HepG2 (cell line): Measurements from ENCODE around the gene INTS4. TPM values are rescaled to one million over a fixed set of nuclear protein-coding genes. Genes with fewer than 3 reads are reported as not detected.
"Not testable (repeated sequence)": the region's sequence is repeated elsewhere in the genome, so short reads cannot be mapped to it uniquely, and the experiment has no call there.

Experiments
- ATAC-seq: fragments of 200-7000 bp; cut with Tn5 transposase; 3 replicates; pipeline ENCODE4 v1.9.1; 2020; ENCODE audit warnings: mild to moderate bottlenecking, moderate library complexity
- BruUV-seq: library from RNA; stranded (reverse); fragments of 400-500 nt; replicated peaks from 2 replicates; lab custom pipeline; 2021; lab: Mats Ljungman, UMichigan
- CTCF ChIA-PET: fragments of 300-600 bp; formaldehyde crosslinking; extraction: SDS; loops from one replicate; lab custom pipeline; 2021; ENCODE audit warnings: low total read pairs, inconsistent platforms, low intra/inter-chr PET ratio; lab: Yijun Ruan, JAX
- POLR2A ChIA-PET: fragments of 350-600 bp; sonication (Branson Sonifier 250); formaldehyde crosslinking; loops from one replicate; lab custom pipeline; 2020; ENCODE audit warnings: antibody characterized with exemption, inconsistent platforms; lab: Yijun Ruan, JAX
- DNase-seq: peaks from one replicate; pipeline ENCODE4 v3.0.0-alpha.2; 2015; ENCODE audit warnings: low spot score
- FAIRE-seq: peaks from 3 replicates; lab custom pipeline; 2011; peaks lifted over from hg19 to GRCh38; lab: Jason Lieb, UNC
- H2AFZ ChIP-seq: one replicate; pipeline ENCODE4 v1.6.1; 2011; ENCODE audit warnings: low read length, inconsistent platforms
- H3K27ac ChIP-seq: fragments of 300-600 bp; 3 replicates; pipeline ENCODE4 v1.8.0; 2011; ENCODE audit warnings: mixed run types, mild to moderate bottlenecking, mixed read lengths, low read length, inconsistent platforms; ENCODE audit not compliant: insufficient read depth; ENCODE audit errors: extremely low read length
- H3K27me3 ChIP-seq, 2 experiments: fragments of 200-600 bp in 1 of 2; 2 replicates in 1 of 2; 3 replicates in 1 of 2; pipeline versions ENCODE4 v1.6.0 to v1.8.0; 2011; ENCODE audit warnings: low read length in 2 of 2, mild to moderate bottlenecking in 2 of 2, moderate library complexity in 2 of 2, inconsistent platforms in 1 of 2; ENCODE audit not compliant: insufficient read depth in 2 of 2, control insufficient read depth in 1 of 2
- H3K36me3 ChIP-seq, 2 experiments: fragments of 200-600 bp in 1 of 2; replicated peaks in 1 of 2; 2 replicates in 1 of 2; 3 replicates in 1 of 2; pipeline versions ENCODE4 v1.5.1 to v1.8.0; 2011; ENCODE audit warnings: low read length in 2 of 2, inconsistent platforms in 1 of 2; ENCODE audit not compliant: insufficient read depth in 2 of 2, control insufficient read depth in 1 of 2
- H3K4me1 ChIP-seq: 2 replicates; pipeline ENCODE4 v1.5.1; 2012; ENCODE audit warnings: low read length, inconsistent platforms; ENCODE audit not compliant: insufficient read depth
- H3K4me2 ChIP-seq: 2 replicates; pipeline ENCODE4 v1.6.0; 2011; ENCODE audit warnings: low read depth, low read length, inconsistent platforms
- H3K4me3 ChIP-seq, 3 experiments: fragments of 200-600 bp in 1 of 3; sonication (generic), shearing (Covaris generic) in 1 of 3; replicated peaks in 1 of 3; 2 replicates each; pipeline ENCODE4 v1.5.1; 2011 to 2016; ENCODE audit warnings: low read length in 3 of 3, inconsistent platforms in 2 of 3, low read depth in 2 of 3, mild to moderate bottlenecking in 2 of 3, control low read depth in 1 of 3, mixed read lengths in 1 of 3; ENCODE audit not compliant: insufficient read depth in 1 of 3
- H3K79me2 ChIP-seq: one replicate; pipeline ENCODE4 v1.6.1; 2011; ENCODE audit warnings: low read length, inconsistent platforms; ENCODE audit not compliant: insufficient read depth
- H3K9ac ChIP-seq: 2 replicates; pipeline ENCODE4 v1.6.0; 2011; ENCODE audit warnings: mild to moderate bottlenecking, low read depth, low read length, inconsistent platforms; ENCODE audit not compliant: insufficient read depth
- H3K9me3 ChIP-seq: 2 replicates; pipeline ENCODE4 v1.5.1; 2012; ENCODE audit warnings: mild to moderate bottlenecking, low read length
- H4K20me1 ChIP-seq: 2 replicates; pipeline ENCODE4 v1.6.0; 2011; ENCODE audit warnings: inconsistent platforms, mild to moderate bottlenecking, low read length, moderate library complexity; ENCODE audit not compliant: insufficient read depth
- CBX5 ChIP-seq: sonication (generic); formaldehyde crosslinking; IDR thresholded peaks from 2 replicates; pipeline ENCODE4 v1.4.0; 2020; ENCODE audit warnings: missing genetic modification reagents, borderline replicate concordance
- HOMEZ ChIP-seq: IDR thresholded peaks from 2 replicates; pipeline ENCODE4 v1.6.1; 2016; ENCODE audit warnings: low read depth
- ZFP41 ChIP-seq: sonication (generic); formaldehyde crosslinking; IDR thresholded peaks from 2 replicates; pipeline ENCODE4 v1.4.0; 2020; ENCODE audit warnings: mild to moderate bottlenecking, missing genetic modification reagents, borderline replicate concordance
- ZNF670 ChIP-seq: sonication (generic); formaldehyde crosslinking; IDR thresholded peaks from 2 replicates; pipeline ENCODE4 v1.8.0; 2022; ENCODE audit warnings: mild to moderate bottlenecking, missing genetic modification reagents, borderline replicate concordance
- ZNF737 ChIP-seq: sonication (generic); formaldehyde crosslinking; IDR thresholded peaks from 2 replicates; pipeline ENCODE4 v1.5.0; 2020; ENCODE audit warnings: missing genetic modification reagents, mild to moderate bottlenecking, borderline replicate concordance
- WGBS: methylation state at CpG from one replicate; pipeline ENCODE4 v1.1.6; 2017; ENCODE audit warnings: low lambda C conversion rate; 5-methylcytosine and 5-hydroxymethylcytosine counted together
- in situ Hi-C: cut with HindIII; loops from 2 replicates; pipeline ENCODE4 v1.10.0; 2017; ENCODE audit warnings: low pct_unique_long_range_greater_than_20kb; ENCODE audit not compliant: extremely low pct_ligation_motif_present
- intact Hi-C: fragments of 100-400 bp; cut with micrococcal nuclease; formaldehyde crosslinking; loops from one replicate; pipeline ENCODE4 v1.10.0; 2022; ENCODE audit not compliant: unreplicated experiment
- polyA plus RNA-seq, 8 experiments: library from polyadenylated mRNA; depleted of rRNA in 3 of 8; stranded (reverse) in 7 of 8; unstranded in 1 of 8; fragments of >200 nt; fragmentation: Illumina TruSeq in 4 of 8; extraction: Trizol in 4 of 8; gene quantifications; 2 replicates each; pipeline versions ENCODE4 v1.2.1 to v1.2.3, GENCODE V29; 2011 to 2016; ENCODE audit warnings: low read depth in 4 of 8, missing spikeins in 1 of 8, mixed read lengths in 1 of 8; ENCODE audit not compliant: insufficient read depth in 1 of 8
- total RNA-seq, 5 experiments: library from RNA; depleted of rRNA; stranded (reverse); fragments of >200 nt; fragmentation: Illumina TruSeq; extraction: Trizol; gene quantifications; 2 replicates each; pipeline ENCODE4 v1.2.3, GENCODE V29; 2016; ENCODE audit warnings: low read depth in 1 of 5

The INTS4 gene
- total and polyA plus RNA-seq, 2 of the 13 experiments (the other 11 are each of a cell fraction or from before 2014, with no cell fraction given): 37.3 to 44.8 TPM

GRCh38 chr11:77910828-77911227 is 83.6 kb downstream of the INTS4 start:
- H3K27me3 ChIP-seq, ATAC-seq, H3K4me3 ChIP-seq, in situ Hi-C loops, H3K4me2 ChIP-seq, POLR2A ChIA-PET, H3K79me2 ChIP-seq, H4K20me1 ChIP-seq, H3K9me3 ChIP-seq, H3K9ac ChIP-seq, DNase-seq, CTCF ChIA-PET, FAIRE-seq, H3K27ac ChIP-seq, H2AFZ ChIP-seq, BruUV-seq: not testable (repeated sequence)
- intact Hi-C loops: loop anchor here (5.0 kb wide), 1 partner anchor 136 kb away; no protein-coding TSS in a partner anchor
- TF ChIP-seq HOMEZ (CRISPR knock-in tag): 0 out of 2 replicates have a peak, but pooled peaks have one; percentile 31
- peaks cover 37% of the 10 kb centered on the region for H3K4me1 ChIP-seq
- WGBS: 92% methylated on average over 6 of the region's 6 CpGs
- peaks cover 1 to 19% of the 10 kb centered on the region in 2 experiments; a peak in 3 of 5 replicates for H3K36me3 ChIP-seq

GRCh38 chr11:77909277-77909676 is 85.2 kb downstream of the INTS4 start:
- Histone ChIP-seq H3K4me1 (peaks cover 22% of the 10 kb centered on the region), H3K27ac (no peak overlapping the region), H3K9me3 (no peaks in the 10 kb centered on the region), H3K36me3 (peaks cover 1 to 19% of the 10 kb centered on the region in 2 experiments; a peak in 3 of 5 replicates), H3K4me2 (no peak overlapping the region), H3K4me3 (no peak overlapping the region), H3K27me3 (no peaks in the 10 kb centered on the region), H2AFZ (no peak overlapping the region), H3K79me2 (no peaks in the 10 kb centered on the region), H3K9ac (no peak overlapping the region), H4K20me1 (no peaks in the 10 kb centered on the region; the same call in 1 of the 2 replicates)
- POLR2A ChIA-PET: no interaction called here
- intact Hi-C loops: no loop called here
- DNase-seq (no peak), ATAC-seq (no peak), FAIRE-seq (no peak)
- BruUV-seq: no TSS peak
- CTCF ChIA-PET: no interaction called here
- 93% methylated on average over 2 of the region's 2 CpGs for WGBS
- in situ Hi-C loops: no loop called here
- TF ChIP-seq CBX5 (CRISPR knock-in tag) (no peak), ZFP41 (CRISPR knock-in tag) (no peak), ZNF670 (no peak), ZNF737 (CRISPR knock-in tag) (no peak)
